IPS-NIHi7 (cell line): Measurements from ENCODE around the gene SNX4.

ENCODE experiments used
- DNase-seq: peaks from one replicate; pipeline ENCODE4 v3.0.0; 2012; ENCODE audit warnings: mixed read lengths; ENCODE audit errors: extremely low spot score

The SNX4 gene

GRCh38 chr3:125403789-125404188 lies 116.2 kb downstream of the SNX4 start:
- DNase-seq: peak; percentile 28

DNA sequence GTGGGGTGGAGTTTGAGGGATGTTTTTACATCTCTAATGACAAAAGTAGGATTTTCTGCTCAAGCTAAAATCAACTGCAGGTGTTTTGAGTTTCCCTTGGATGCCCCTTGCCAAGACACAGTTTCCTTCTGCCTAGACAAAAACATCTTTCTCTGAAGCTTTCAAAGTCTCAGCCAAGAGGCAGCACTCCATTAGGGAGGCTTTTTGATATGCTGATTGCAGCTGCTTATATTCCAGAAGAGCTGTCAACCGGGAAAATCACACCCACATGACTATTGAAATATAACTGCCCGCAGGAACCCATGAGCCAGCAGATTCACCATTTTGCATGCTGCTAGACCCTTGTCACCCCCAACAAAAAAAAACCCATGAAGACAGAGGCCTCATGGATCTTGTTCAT lies 117.4 kb downstream of the SNX4 start:
- DNase-seq: no peak

DNA sequence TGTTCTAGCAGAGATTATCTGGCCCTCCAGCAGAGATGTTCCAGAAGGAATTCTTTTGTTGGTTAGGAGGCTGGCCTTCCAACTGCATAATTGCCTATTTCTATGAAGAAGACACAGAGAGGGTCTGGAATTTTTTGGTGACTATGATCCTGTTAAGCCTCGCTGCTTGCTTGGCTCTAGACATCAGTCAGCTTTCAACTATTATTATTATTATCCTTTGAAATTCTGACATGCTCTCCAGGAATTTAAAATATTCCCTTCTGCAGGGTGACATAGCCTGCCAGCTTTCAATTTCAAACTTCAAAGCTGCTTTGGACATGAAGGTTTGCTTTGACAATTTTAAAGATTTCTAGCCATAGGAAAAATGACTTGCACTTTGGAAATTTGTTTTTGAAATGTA lies 118.6 kb downstream of the SNX4 start:
- DNase-seq: no peak

DNA sequence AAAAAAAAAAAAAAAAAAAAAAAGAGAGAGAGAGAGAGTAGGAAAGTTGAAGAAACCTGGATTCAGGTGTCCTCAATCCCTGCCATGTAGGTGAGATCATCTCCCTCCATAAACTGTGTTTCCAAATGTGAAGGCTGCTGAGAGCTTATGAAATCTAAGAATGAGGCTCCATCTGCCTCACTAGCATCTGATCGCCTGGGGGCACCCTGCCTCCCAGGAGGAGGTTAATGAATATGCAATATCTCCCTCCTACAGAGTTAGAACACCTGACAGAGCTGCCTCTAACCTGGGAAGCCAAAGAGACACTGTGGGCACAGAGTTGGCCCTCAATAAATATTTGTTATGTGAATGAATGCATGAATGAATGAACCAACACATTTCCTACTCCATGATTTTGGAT lies 121.0 kb downstream of the SNX4 start:
- peak; percentile 56 for DNase-seq
